Measurements from ENCODE around the gene ZNF22. TPM values are rescaled to one million over a fixed set of nuclear protein-coding genes. Genes with fewer than 3 reads are reported as not detected.

The ZNF22 gene
- total RNA-seq, 1 experiment from 2014 or later, result 13.5 TPM

DNA sequence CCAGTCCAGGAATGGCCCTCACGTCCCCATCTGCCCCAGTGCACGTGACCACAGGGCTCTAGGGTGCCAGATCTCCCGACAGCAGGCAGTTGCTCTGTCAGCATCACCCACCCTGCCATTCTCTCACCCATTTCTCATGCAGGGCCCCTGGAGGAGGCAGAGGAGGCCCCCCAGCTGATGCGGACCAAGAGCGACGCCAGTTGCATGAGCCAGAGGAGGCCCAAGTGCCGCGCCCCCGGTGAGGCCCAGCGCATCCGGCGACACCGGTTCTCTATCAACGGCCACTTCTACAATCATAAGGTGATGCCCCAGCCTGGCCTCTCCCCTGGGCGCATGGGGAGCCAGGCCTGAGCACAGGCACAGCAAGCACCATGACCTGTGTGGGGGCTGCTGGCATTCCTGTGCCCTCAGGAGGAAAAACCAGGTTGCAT, 16.0 kb upstream of the ZNF22 start (continued):
- TF ChIP-seq, protein P1, sequence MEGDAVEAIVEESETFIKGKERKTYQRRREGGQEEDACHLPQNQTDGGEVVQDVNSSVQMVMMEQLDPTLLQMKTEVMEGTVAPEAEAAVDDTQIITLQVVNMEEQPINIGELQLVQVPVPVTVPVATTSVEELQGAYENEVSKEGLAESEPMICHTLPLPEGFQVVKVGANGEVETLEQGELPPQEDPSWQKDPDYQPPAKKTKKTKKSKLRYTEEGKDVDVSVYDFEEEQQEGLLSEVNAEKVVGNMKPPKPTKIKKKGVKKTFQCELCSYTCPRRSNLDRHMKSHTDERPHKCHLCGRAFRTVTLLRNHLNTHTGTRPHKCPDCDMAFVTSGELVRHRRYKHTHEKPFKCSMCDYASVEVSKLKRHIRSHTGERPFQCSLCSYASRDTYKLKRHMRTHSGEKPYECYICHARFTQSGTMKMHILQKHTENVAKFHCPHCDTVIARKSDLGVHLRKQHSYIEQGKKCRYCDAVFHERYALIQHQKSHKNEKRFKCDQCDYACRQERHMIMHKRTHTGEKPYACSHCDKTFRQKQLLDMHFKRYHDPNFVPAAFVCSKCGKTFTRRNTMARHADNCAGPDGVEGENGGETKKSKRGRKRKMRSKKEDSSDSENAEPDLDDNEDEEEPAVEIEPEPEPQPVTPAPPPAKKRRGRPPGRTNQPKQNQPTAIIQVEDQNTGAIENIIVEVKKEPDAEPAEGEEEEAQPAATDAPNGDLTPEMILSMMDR (IDR thresholded peaks at IDR 0.05 in 2 of 3, conservative IDR thresholded peaks at IDR 0.05 in 1 of 3; ENCODE audit: borderline replicate concordance in 1 of 3, insufficient read depth in 1 of 3, low read depth in 2 of 3, low read length in 2 of 3), result no peak
- TF ChIP-seq ELF1 (IDR thresholded peaks at IDR 0.05; ENCODE audit: borderline replicate concordance, low read depth), result no peak
- TF ChIP-seq, protein P2, sequence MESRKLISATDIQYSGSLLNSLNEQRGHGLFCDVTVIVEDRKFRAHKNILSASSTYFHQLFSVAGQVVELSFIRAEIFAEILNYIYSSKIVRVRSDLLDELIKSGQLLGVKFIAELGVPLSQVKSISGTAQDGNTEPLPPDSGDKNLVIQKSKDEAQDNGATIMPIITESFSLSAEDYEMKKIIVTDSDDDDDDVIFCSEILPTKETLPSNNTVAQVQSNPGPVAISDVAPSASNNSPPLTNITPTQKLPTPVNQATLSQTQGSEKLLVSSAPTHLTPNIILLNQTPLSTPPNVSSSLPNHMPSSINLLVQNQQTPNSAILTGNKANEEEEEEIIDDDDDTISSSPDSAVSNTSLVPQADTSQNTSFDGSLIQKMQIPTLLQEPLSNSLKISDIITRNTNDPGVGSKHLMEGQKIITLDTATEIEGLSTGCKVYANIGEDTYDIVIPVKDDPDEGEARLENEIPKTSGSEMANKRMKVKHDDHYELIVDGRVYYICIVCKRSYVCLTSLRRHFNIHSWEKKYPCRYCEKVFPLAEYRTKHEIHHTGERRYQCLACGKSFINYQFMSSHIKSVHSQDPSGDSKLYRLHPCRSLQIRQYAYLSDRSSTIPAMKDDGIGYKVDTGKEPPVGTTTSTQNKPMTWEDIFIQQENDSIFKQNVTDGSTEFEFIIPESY (IDR thresholded peaks at IDR 0.05; ENCODE audit: extremely low read depth, insufficient replicate concordance, low read length), result no peak

DNA sequence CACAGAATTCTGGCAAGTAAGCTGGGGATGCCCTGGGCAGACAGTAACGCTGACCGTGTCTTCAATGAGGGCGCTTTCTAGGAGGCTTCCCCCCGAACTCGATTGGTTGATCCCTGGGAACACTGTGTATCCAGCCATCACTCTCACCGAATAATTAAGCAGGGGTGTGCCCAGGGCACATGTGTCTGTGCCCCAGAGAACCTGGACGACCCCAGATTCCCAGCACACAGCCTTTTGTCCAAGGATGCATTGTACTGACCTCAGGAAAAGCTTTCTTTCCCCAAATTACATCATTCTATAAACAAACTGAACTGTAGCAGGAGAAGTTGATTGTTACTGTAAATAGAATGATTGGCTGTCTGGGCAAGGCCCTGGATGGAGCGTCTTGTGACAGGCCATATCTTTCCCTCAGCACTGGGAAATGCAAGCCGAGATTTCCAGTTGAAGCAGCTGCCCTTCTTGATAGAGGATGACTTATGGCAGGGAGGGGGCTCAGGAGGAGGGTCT, 15.5 kb upstream of the ZNF22 start:
- ChIA-PET RAD21 (ENCODE audit: low non-redundant PET in 1 of 2, low total read pairs in 2 of 2, uncharacterized antibody in 2 of 2, unreplicated experiment in 2 of 2) (no interaction called here), CTCF (no interaction called here), POLR2A (interaction anchor here (0.5 kb wide), 1 partner anchor 38 kb away, joined by 3 read pairs; no protein-coding TSS in a partner anchor)
- H3K9me2 ChIP-seq (ENCODE audit: insufficient read depth), result no peaks in the 10 kb centered on the region
- H3K9ac ChIP-seq (ENCODE audit: low read length), result no peak overlapping the region
- TF ChIP-seq, protein P1 (IDR thresholded peaks at IDR 0.05 in 2 of 3, conservative IDR thresholded peaks at IDR 0.05 in 1 of 3; ENCODE audit: borderline replicate concordance in 1 of 3, insufficient read depth in 1 of 3, low read depth in 2 of 3, low read length in 2 of 3), result no peak
- TF ChIP-seq EZH2phosphoT487 (IDR thresholded peaks at IDR 0.05; ENCODE audit: borderline replicate concordance) (no peak), FOSL1 (IDR thresholded peaks at IDR 0.05; ENCODE audit: low read depth) (no peak), SRF (IDR thresholded peaks at IDR 0.05; ENCODE audit: low read depth) (no peak), POLR2A (IDR thresholded peaks at IDR 0.05; ENCODE audit: borderline replicate concordance, extremely low read depth, insufficient read depth, insufficient read length) (no peak), JUND (IDR thresholded peaks at IDR 0.05) (no peak), SP1 (IDR thresholded peaks at IDR 0.05; ENCODE audit: low read depth) (no peak), CBX3 (IDR thresholded peaks at IDR 0.05; ENCODE audit: low read depth) (no peak)
- TF ChIP-seq, protein P3, sequence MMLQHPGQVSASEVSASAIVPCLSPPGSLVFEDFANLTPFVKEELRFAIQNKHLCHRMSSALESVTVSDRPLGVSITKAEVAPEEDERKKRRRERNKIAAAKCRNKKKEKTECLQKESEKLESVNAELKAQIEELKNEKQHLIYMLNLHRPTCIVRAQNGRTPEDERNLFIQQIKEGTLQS (IDR thresholded peaks at IDR 0.05), result no peak
- TF ChIP-seq, protein P4, sequence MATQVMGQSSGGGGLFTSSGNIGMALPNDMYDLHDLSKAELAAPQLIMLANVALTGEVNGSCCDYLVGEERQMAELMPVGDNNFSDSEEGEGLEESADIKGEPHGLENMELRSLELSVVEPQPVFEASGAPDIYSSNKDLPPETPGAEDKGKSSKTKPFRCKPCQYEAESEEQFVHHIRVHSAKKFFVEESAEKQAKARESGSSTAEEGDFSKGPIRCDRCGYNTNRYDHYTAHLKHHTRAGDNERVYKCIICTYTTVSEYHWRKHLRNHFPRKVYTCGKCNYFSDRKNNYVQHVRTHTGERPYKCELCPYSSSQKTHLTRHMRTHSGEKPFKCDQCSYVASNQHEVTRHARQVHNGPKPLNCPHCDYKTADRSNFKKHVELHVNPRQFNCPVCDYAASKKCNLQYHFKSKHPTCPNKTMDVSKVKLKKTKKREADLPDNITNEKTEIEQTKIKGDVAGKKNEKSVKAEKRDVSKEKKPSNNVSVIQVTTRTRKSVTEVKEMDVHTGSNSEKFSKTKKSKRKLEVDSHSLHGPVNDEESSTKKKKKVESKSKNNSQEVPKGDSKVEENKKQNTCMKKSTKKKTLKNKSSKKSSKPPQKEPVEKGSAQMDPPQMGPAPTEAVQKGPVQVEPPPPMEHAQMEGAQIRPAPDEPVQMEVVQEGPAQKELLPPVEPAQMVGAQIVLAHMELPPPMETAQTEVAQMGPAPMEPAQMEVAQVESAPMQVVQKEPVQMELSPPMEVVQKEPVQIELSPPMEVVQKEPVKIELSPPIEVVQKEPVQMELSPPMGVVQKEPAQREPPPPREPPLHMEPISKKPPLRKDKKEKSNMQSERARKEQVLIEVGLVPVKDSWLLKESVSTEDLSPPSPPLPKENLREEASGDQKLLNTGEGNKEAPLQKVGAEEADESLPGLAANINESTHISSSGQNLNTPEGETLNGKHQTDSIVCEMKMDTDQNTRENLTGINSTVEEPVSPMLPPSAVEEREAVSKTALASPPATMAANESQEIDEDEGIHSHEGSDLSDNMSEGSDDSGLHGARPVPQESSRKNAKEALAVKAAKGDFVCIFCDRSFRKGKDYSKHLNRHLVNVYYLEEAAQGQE (IDR thresholded peaks at IDR 0.05; ENCODE audit: low read depth), result no peak
- DNase-seq (ENCODE audit: low read depth, low spot score), result no peak
- peaks cover 19 to 26% of the 10 kb centered on the region in 2 experiments for H3K4me1 ChIP-seq (ENCODE audit: control insufficient read depth in 1 of 2, insufficient read depth in 2 of 2, low read length in 2 of 2)
- H3K27me3 ChIP-seq (ENCODE audit: insufficient read depth, low read length), result no peaks in the 10 kb centered on the region
- no peaks in the 10 kb centered on the region for H3K79me2 ChIP-seq (ENCODE audit: insufficient read depth, low read length)
- no peaks in the 10 kb centered on the region for H3K36me3 ChIP-seq (ENCODE audit: control insufficient read depth in 1 of 2, insufficient read depth in 2 of 2, low read length in 2 of 2)
- no peak for ATAC-seq
- H3K4me2 ChIP-seq (ENCODE audit: low read length), result no peak overlapping the region
- H2AFZ ChIP-seq (ENCODE audit: low read depth, low read length, poor library complexity, severe bottlenecking), result no peak overlapping the region
- H3K27ac ChIP-seq (ENCODE audit: low read depth, low read length), result no peak overlapping the region
- H3K9me3 ChIP-seq (ENCODE audit: control insufficient read depth in 1 of 2, insufficient read depth in 1 of 2, low read depth in 1 of 2, low read length in 2 of 2), result no peaks in the 10 kb centered on the region
- intact Hi-C loops (cut with micrococcal nuclease), result no loop called here
- BruUV-seq (replicated peaks), result no TSS peak
- H4K20me1 ChIP-seq (ENCODE audit: insufficient read depth), result no peaks in the 10 kb centered on the region
- no peak overlapping the region for H3K4me3 ChIP-seq (replicated peaks in 1 of 2; ENCODE audit: low read depth in 1 of 2, low read length in 2 of 2)
